Inflammatory macrophage treated with lipopolysaccharide for 1 hour (primary cell): ENCODE results near the gene AKAP1.
"Not testable (repeated sequence)": the region's sequence is repeated elsewhere in the genome, so short reads cannot be mapped to it uniquely, and the experiment has no call there.

Source experiments
- DNase-seq, 2 donors: peaks; one replicate each; pipeline ENCODE4 v3.0.0-alpha.2; 2020 to 2022

Gene AKAP1

DNA sequence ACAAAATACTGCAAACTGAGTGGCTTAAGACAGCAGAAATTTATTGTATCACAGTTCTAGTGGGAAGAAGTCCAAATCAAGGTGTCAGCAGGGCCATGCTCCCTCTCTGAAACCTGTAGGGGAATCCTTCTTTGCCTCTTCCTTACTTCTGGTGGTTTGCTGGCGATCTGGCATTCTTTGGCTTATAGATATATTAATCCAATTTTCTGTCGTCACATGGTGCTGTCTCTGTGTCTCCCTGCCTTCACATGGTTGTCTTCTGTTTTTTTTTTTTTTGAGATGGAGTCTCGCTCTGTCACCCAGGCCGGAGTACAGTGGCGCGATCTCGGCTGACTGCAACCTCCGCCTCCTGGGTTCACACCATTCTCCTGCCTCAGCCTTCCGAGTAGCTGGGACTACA, 6.8 kb upstream of the AKAP1 start:
- DNase-seq, result no peak

GRCh38 chr17:57080718-57081117, 4.3 kb upstream of the AKAP1 start:
- DNase-seq, result no peak

GRCh38 chr17:57082441-57082840, 2.6 kb upstream of the AKAP1 start:
- peak; percentile 65 to 78 for DNase-seq

GRCh38 chr17:57084361-57084801, 665 bp upstream of the AKAP1 start:
- DNase-seq, result no peak

GRCh38 chr17:57085448-57086068, 512 bp downstream of the AKAP1 start:
- DNase-seq, result peak; percentile 23 to 40

- no peak for DNase-seq
These were observed 1.3 kb downstream of the AKAP1 start for GRCh38 chr17:57086069-57086930.

- DNase-seq, result no peak
These were observed 3.3 kb downstream of the AKAP1 start for GRCh38 chr17:57088298-57088697.

DNA sequence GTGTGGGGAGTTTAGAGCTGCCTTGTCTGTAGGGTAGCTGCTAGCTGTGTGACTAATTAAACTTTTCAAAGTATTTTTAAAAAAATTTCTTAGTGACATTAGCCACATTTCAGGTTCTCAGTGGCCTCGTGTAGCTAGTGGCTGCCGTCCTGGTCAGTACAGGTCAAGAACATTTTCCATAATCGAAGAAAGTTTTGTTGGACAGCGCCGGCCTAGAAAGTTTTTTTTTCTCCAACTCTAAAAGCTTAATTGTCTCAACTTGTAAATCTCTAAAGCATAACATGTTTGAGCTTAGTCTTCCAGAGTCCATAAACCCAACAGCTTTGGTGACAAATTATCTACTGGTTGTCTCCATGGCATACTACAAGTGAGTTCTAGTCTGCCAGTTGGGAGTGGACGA, 4.3 kb downstream of the AKAP1 start:
- DNase-seq, result no peak

- DNase-seq, result peak; percentile 51 to 61
These were observed 5.6 kb downstream of the AKAP1 start for GRCh38 chr17:57090560-57091185.

DNA sequence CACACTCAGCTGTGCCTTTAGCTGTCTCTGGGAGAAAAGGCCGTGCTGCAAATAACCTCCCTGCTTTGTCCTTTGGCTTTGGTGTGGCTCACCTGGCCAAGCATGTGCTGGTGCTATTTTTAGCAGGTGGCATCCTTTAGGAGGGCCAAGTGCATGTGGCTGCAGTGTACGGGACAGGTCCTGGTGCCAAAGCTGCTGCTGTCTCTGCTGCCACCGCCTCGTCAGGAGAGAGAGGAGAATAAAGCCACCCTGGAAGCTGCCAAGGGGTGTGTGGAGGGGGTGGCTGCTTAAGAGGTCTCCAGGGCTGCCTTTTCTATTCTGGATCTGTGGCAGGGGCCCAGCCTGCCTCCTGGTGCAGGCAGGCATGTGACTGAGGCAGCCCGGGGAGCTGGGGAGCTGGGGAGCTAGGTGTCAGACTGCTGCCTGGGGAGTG, 6.2 kb downstream of the AKAP1 start:
- DNase-seq, result no peak

- peak; percentile 9 to 22 for DNase-seq
These were observed 7.1 kb downstream of the AKAP1 start for GRCh38 chr17:57092171-57092570.

- no peak for DNase-seq
These were observed 7.7 kb downstream of the AKAP1 start for GRCh38 chr17:57092779-57093178.

DNA sequence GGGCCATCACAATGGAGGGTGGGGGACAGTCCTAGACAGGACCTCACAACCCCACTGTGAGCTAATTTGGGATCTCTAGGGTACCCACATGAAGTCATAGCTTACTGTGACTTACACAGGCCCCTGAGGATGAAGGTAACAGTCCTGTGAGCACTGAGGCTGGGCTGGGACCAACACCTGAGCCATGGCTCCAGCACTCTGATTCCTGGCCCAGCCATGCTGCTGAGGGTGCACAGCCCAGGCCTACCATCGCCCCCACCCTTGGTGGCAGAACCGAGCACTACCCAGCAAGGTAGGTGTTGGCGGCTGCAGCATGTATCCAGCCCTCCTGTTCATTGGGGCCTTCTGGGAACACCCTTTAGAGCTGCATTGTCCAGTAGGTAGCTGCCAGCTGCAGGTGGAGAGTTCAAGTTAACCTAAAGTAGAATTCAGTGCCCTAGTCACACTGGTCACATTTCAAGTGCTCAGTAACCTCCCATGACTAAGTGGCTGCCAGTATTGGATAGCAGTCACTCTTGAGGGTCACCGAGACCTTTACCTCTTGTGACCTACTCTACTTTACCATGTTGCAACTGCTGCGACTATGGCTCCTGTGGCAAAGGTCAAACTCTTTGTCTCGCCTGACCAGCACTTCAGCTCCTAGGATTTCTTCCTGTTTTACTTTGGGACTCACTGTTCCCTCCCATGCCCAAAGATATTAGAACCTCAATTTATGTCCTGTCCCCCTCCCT, 11.6 kb downstream of the AKAP1 start:
- DNase-seq, result peak in 1 of 2 donors; percentile 9

DNA sequence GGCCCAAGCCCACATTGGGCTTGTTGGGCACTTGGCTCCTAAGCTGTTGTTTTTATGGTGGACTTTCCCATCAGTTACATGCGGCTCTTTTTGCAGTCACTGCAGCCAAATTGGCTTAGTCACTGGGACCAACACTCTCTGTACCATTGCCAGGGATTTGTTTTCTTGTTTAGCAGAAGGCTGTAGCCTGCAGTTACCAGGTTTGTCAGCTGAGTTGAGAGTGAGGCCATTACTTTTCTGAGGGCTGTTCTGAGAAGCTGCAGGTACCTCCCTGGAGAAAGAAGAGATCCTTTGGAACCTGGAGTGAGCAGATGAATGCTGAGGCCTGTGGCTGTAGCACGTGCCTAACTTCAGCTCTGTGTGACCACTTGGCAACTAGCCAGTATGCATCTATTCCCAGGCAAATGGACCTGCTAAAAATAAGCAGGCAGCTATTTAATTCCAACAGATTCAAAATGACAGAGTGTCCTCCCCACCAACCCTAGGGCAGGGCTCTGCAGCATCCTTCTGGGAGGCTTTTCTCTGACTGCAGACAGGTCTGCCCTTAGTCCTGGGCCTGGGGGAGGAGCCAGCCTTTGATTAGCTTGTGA, 12.9 kb downstream of the AKAP1 start:
- DNase-seq, result no peak

DNA sequence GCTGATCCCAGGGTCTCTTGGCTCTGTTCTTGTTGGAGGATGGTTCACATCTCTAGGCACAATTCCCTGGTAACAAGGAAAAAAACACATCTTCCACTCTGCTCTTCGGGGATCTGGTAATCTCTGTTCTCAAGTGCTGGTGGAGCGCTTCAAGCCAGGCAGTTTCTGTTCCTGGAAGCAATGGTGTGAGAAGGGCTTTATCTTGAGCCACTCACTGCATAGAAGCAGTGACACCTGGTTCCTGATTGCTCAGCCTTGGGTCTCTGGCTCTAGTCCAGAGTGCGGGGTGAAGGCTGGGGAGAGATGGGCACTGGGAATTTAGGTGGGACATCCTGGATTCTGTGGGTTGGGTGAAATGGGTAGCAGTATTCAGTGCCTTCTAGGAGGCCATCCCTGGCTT, 14.1 kb downstream of the AKAP1 start:
- DNase-seq, result no peak

DNA sequence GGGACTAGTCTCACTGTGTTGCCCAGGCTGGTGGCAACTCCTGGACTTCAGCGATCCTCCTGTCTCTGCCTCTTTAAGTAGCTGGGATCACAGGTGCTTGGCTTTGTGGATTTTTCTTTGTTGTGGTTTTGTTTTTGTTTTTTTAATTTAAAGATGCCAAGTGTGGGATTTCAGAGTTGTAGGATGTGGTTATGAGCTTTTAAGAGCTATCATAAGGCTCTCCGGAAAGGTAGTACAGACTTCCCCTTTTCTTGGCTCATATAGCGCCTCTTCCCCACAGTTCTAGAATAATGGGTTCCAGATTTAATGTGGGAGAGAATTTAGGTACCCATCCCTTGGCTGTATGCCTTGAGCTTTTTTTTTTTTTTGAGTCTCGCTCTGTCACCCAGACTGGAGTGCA, 17.1 kb downstream of the AKAP1 start:
- DNase-seq, result no peak

DNA sequence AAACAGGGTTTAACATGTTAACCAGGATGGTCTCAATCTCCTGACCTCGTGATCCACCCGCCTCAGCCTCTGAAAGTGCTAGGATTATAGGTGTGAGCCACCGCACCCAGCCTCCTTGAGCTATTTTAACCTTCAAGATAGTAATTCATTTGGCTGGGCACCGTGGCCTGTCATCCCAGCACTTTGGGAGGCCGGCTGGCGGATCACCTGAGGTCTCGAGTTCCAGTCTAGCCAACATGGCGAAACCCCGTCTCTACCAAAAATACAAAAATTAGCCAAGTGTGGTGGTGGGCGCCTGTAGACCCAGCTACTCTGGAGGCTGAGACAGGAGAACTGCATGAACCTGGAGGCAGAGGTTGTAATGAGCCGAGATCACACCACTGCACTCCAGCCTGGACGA, 17.6 kb downstream of the AKAP1 start:
- not testable (repeated sequence) for DNase-seq

DNA sequence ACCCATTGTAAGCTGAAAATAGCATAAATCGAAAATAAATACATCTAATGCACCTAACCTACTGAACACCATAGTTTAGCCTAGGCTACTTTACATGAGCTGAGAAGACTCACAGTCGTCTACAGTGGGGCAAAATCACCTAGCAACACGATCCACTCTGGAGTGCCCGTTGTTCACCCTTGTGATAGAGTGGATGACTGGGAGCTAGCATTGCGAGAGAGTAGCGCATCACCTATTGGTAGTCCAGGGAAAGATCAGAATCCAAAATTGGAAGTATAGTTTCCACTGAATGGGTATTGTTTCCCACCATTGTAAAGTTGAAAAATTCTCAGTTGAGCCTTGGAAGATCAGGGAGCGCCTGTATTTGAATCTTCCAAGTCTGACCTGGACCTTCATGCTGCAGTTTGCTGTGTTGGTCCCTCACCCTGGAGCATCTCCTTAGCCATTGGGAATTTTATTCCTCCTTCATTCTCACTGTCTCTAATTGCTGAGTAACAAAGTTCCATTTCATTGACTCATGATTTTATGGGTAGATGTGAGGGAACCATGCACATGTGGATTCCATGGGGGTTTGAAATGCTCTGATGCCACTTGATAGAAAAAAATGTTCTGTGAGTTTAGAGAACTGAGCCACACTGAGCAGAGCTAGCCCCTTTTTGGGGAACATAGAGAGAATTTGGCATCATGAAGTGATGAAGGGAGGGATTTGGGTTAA, 19.6 kb downstream of the AKAP1 start:
- no peak for DNase-seq

- DNase-seq, result no peak
These were observed 20.5 kb downstream of the AKAP1 start for GRCh38 chr17:57105591-57105990.

DNA sequence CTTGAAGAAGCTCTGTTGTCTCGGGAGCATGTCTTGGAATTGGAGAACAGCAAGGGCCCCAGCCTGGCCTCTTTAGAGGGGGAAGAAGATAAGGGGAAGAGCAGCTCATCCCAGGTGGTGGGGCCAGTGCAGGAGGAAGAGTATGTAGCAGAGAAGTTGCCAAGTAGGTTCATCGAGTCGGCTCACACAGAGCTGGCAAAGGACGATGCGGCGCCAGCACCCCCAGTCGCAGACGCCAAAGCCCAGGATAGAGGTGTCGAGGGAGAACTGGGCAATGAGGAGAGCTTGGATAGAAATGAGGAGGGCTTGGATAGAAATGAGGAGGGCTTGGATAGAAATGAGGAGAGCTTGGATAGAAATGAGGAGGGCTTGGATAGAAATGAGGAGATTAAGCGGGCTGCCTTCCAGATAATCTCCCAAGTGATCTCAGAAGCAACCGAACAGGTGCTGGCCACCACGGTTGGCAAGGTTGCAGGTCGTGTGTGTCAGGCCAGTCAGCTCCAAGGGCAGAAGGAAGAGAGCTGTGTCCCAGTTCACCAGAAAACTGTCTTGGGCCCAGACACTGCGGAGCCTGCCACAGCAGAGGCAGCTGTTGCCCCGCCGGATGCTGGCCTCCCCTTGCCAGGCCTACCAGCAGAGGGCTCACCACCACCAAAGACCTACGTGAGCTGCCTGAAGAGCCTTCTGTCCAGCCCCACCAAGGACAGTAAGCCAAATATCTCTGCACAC, 21.2 kb downstream of the AKAP1 start:
- no peak for DNase-seq

DNA sequence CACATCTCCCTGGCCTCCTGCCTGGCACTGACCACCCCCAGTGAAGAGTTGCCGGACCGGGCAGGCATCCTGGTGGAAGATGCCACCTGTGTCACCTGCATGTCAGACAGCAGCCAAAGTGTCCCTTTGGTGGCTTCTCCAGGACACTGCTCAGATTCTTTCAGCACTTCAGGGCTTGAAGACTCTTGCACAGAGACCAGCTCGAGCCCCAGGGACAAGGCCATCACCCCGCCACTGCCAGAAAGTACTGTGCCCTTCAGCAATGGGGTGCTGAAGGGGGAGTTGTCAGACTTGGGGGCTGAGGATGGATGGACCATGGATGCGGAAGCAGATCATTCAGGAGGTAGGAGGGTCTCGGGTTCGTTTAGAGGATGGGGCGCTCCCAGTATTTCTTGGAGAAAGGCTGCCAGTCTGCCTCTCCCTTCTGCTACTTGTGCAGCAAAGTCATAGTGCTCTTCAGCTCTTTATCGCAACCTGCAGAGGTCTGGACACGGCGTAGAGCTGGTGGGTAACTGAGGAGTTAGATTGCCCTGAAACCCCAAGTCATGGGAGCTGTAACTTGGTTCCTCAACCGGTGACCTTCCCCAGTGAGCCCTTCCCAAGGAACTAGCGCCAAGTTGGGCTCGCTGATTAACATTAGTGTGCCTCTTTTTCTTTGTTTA, 21.9 kb downstream of the AKAP1 start:
- no peak for DNase-seq
